Right renal pelvis (tissue), 4 donors: ENCODE data around the gene MAGI1. TPM values are rescaled to one million over a fixed set of nuclear protein-coding genes. Genes with fewer than 3 reads are reported as not detected.
"Not testable (repeated sequence)": the region's sequence is repeated elsewhere in the genome, so short reads cannot be mapped to it uniquely, and the experiment has no call there.

Source experiments
- DNase-seq, 4 donors: peaks; one replicate each; pipeline ENCODE4 v3.0.0-alpha.2; 2013; ENCODE audit warnings: low read depth in 4 of 4, low spot score in 3 of 4, missing footprints in 1 of 4
- polyA plus RNA-seq, 4 donors: library from polyadenylated mRNA; unstranded; fragments of 120-200 nt; gene quantifications; one replicate each; pipeline ENCODE4 v1.2.1, GENCODE V29; 2013; ENCODE audit not compliant: insufficient read length in 4 of 4

MAGI1 gene
- polyA plus RNA-seq, 4 donors = 25.8 to 32.9 (median 28.6) TPM

- DNase-seq = no peak
Measured at GRCh38 chr3:65523878-65524277, 514.8 kb downstream of the MAGI1 start.

GRCh38 chr3:65521032-65521431 is 517.7 kb downstream of the MAGI1 start:
- DNase-seq = no peak

GRCh38 chr3:65516998-65517397 is 521.7 kb downstream of the MAGI1 start:
- DNase-seq = no peak

GRCh38 chr3:65514317-65514716 is 524.4 kb downstream of the MAGI1 start:
- DNase-seq = not testable (repeated sequence)

- not testable (repeated sequence) for DNase-seq
Measured at GRCh38 chr3:65509423-65509794, 529.3 kb downstream of the MAGI1 start.

- DNase-seq = no peak
Measured at GRCh38 chr3:65508750-65509422, 529.8 kb downstream of the MAGI1 start.

- no peak for DNase-seq
Measured at GRCh38 chr3:65507437-65507836, 531.3 kb downstream of the MAGI1 start.

- DNase-seq = no peak
Measured at GRCh38 chr3:65503776-65504175, 534.9 kb downstream of the MAGI1 start.

- DNase-seq = no peak
Measured at GRCh38 chr3:65502526-65502925, 536.2 kb downstream of the MAGI1 start.

- no peak for DNase-seq
Measured at GRCh38 chr3:65500398-65501306, 538.1 kb downstream of the MAGI1 start.

- DNase-seq = no peak
Measured at GRCh38 chr3:65497846-65498245, 540.9 kb downstream of the MAGI1 start.

GRCh38 chr3:65497236-65497635 is 541.5 kb downstream of the MAGI1 start:
- DNase-seq = no peak

- no peak for DNase-seq
Measured at GRCh38 chr3:65493938-65494337, 544.8 kb downstream of the MAGI1 start.

GRCh38 chr3:65493371-65493882 is 545.3 kb downstream of the MAGI1 start:
- DNase-seq = no peak

GRCh38 chr3:65492249-65492648 is 546.5 kb downstream of the MAGI1 start:
- no peak for DNase-seq

GRCh38 chr3:65490114-65490513 is 548.6 kb downstream of the MAGI1 start:
- DNase-seq = no peak

GRCh38 chr3:65489253-65489652 is 549.5 kb downstream of the MAGI1 start:
- no peak for DNase-seq

- no peak for DNase-seq
Measured at GRCh38 chr3:65485826-65486469, 552.8 kb downstream of the MAGI1 start.

GRCh38 chr3:65484964-65485363 is 553.8 kb downstream of the MAGI1 start:
- no peak for DNase-seq

- DNase-seq = peak; percentile 21 to 65 (median 58)
Measured at GRCh38 chr3:65483480-65483879, 555.2 kb downstream of the MAGI1 start.

GRCh38 chr3:65483011-65483410 is 555.7 kb downstream of the MAGI1 start:
- DNase-seq = no peak
